Transverse colon (tissue), 4 donors: ENCODE data around the gene PGM2. TPM values are rescaled to one million over a fixed set of nuclear protein-coding genes. Genes with fewer than 3 reads are reported as not detected.

Source experiments
- DNase-seq: peaks from one replicate; pipeline ENCODE4 v3.0.0-alpha.2; 2019
- H3K27ac ChIP-seq, 4 donors: fragments of 200-600 bp; sonication (generic); 2 replicates each; pipeline ENCODE4 v1.5.1; 2016 to 2018; ENCODE audit warnings: inconsistent platforms in 4 of 4
- H3K27me3 ChIP-seq: fragments of 200-600 bp; sonication (generic); 2 replicates; pipeline ENCODE4 v1.5.1; 2017; ENCODE audit warnings: inconsistent platforms
- H3K36me3 ChIP-seq, 4 donors: fragments of 200-600 bp; sonication (generic); 2 replicates each; pipeline ENCODE4 v1.5.1; 2017 to 2019; ENCODE audit warnings: inconsistent platforms in 4 of 4
- H3K4me1 ChIP-seq, 4 donors: fragments of 200-600 bp; sonication (generic); 2 replicates each; pipeline ENCODE4 v1.5.1; 2017 to 2020; ENCODE audit warnings: inconsistent platforms in 4 of 4
- H3K4me3 ChIP-seq, 4 donors: fragments of 200-600 bp; sonication (generic); 1 replicate in 1 of 4; 2 replicates in 3 of 4; pipeline versions ENCODE4 v1.5.1 to v1.6.1; 2017 to 2019; ENCODE audit warnings: inconsistent platforms in 4 of 4
- H3K9me3 ChIP-seq, 2 donors: fragments of 200-600 bp; sonication (generic); 2 replicates each; pipeline ENCODE4 v1.5.1; 2017 to 2019; ENCODE audit warnings: inconsistent platforms in 2 of 2
- EP300 ChIP-seq: sonication (generic); formaldehyde crosslinking; IDR thresholded peaks from one replicate; pipeline ENCODE4 v1.6.1; 2017; ENCODE audit warnings: antibody characterized with exemption, low read depth
- POLR2A ChIP-seq: fragments of 450-650 bp; IDR thresholded peaks from one replicate; pipeline ENCODE4 v1.6.1; 2016; ENCODE audit warnings: antibody characterized with exemption, mild to moderate bottlenecking, moderate library complexity
- POLR2AphosphoS5 ChIP-seq, 3 donors: sonication (generic); formaldehyde crosslinking; IDR thresholded peaks; one replicate each; pipeline ENCODE4 v1.6.1; 2016; ENCODE audit warnings: antibody characterized with exemption in 3 of 3
- WGBS, 2 donors: methylation state at CpG; one replicate each; pipeline ENCODE4 v1.1.5; 2018; ENCODE audit warnings: low coverage in 1 of 2; 5-methylcytosine and 5-hydroxymethylcytosine counted together
- in situ Hi-C, 4 donors: fragments of 200-750 bp; cut with MboI; loops; one replicate each; pipeline versions ENCODE4 v1.15.0 to v1.15.1; 2017; ENCODE audit warnings: low sequenced_read_pairs in 3 of 4, low pct_ligation_motif_present in 1 of 4, low pct_unique_long_range_greater_than_20kb in 1 of 4
- intact Hi-C: fragments of 100-400 bp; cut with DNase I; formaldehyde crosslinking; loops from one replicate; pipeline ENCODE4 v1.15.1; 2023; ENCODE audit warnings: low total_unique reads
- total RNA-seq, 4 donors: library from RNA; depleted of rRNA; stranded (reverse); fragments of >200 nt; gene quantifications; one replicate each; pipeline ENCODE4 v1.1.0, GENCODE V29; 2016
- TF ChIP-seq, protein P1 (sequence below), 5 experiments: fragments of 200-600 bp in 3 of 5; fragments of 450-650 bp in 2 of 5; sonication (generic) in 3 of 5; IDR thresholded peaks; 1 replicate in 2 of 5; 2 replicates in 3 of 5; pipeline ENCODE4 v1.5.1; 2016 to 2017; ENCODE audit warnings: antibody characterized with exemption in 5 of 5, inconsistent platforms in 3 of 5, mild to moderate bottlenecking in 2 of 5, moderate library complexity in 1 of 5

Gene PGM2
- total RNA-seq, 4 donors from 2014 or later = 5.8 to 21.0 (median 14.7) TPM

- no peaks in the 10 kb centered on the region for H3K36me3 ChIP-seq
Observed at GRCh38 chr4:37795581-37796195, 30.8 kb upstream of the PGM2 start.

DNA sequence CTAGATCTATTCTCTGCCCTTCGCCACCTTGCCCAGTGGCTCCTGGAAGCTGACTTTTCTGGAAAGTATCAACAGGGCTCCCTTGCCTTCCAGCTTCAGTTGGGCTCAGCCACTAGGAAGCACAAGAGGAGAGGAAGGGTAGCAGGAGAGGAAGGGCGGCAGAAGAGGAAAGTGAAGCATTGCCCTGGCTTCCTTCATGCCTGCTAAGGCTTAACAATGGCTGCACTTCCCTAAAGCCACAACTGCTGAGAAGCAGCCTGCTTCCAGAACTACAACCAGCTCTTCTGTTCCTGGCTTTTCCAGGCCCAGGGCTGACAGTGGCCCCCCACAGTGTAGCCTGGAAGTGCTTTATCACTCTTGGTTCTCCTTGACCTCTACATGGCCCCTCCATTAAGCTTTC, 29.1 kb upstream of the PGM2 start:
- intact Hi-C loops = loop anchor here (10.0 kb wide), 1 partner anchor 193 kb away; no protein-coding TSS in a partner anchor
- no peak for DNase-seq

More at GRCh38 chr4:37795581-37796195, 30.8 kb upstream of the PGM2 start:
- Histone ChIP-seq H3K27ac (no peak overlapping the region), H3K4me3 (no peak overlapping the region), H3K4me1 (no peaks in the 10 kb centered on the region), H3K9me3 (no peaks in the 10 kb centered on the region), H3K27me3 (no peaks in the 10 kb centered on the region)
- intact Hi-C loops (loop anchor here (10.0 kb wide), 1 partner anchor 191 kb away; no protein-coding TSS in a partner anchor), in situ Hi-C loops (loop anchor here in 1 of 4 donors (10.0 kb wide), 1 partner anchor 191 kb away; no protein-coding TSS in a partner anchor)
- TF ChIP-seq POLR2A = no peak
- TF ChIP-seq, protein P1, sequence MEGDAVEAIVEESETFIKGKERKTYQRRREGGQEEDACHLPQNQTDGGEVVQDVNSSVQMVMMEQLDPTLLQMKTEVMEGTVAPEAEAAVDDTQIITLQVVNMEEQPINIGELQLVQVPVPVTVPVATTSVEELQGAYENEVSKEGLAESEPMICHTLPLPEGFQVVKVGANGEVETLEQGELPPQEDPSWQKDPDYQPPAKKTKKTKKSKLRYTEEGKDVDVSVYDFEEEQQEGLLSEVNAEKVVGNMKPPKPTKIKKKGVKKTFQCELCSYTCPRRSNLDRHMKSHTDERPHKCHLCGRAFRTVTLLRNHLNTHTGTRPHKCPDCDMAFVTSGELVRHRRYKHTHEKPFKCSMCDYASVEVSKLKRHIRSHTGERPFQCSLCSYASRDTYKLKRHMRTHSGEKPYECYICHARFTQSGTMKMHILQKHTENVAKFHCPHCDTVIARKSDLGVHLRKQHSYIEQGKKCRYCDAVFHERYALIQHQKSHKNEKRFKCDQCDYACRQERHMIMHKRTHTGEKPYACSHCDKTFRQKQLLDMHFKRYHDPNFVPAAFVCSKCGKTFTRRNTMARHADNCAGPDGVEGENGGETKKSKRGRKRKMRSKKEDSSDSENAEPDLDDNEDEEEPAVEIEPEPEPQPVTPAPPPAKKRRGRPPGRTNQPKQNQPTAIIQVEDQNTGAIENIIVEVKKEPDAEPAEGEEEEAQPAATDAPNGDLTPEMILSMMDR (IDR thresholded peaks at IDR 0.05) = no peak
- no peak for TF ChIP-seq EP300
- no peak for TF ChIP-seq POLR2AphosphoS5 (IDR thresholded peaks at IDR 0.05)
- DNase-seq = no peak
- 55 to 71% methylated on average over 3 of the region's 3 CpGs for WGBS, 2 donors

GRCh38 chr4:37797923-37798322, 28.6 kb upstream of the PGM2 start:
- in situ Hi-C loops (loop anchor here in 1 of 4 donors (10.0 kb wide), 1 partner anchor 193 kb away; no protein-coding TSS in a partner anchor), intact Hi-C loops (loop anchor here (10.0 kb wide), 1 partner anchor 193 kb away; no protein-coding TSS in a partner anchor)
- H3K4me1 ChIP-seq = no peaks in the 10 kb centered on the region
- TF ChIP-seq, protein P1 (IDR thresholded peaks at IDR 0.05) = no peak
- TF ChIP-seq EP300 = no peak
- TF ChIP-seq POLR2AphosphoS5 (IDR thresholded peaks at IDR 0.05) = no peak
- no peak for TF ChIP-seq POLR2A
- H3K9me3 ChIP-seq = no peaks in the 10 kb centered on the region
- H3K27ac ChIP-seq = no peak overlapping the region
- DNase-seq = no peak
- no peak overlapping the region for H3K4me3 ChIP-seq
- no peaks in the 10 kb centered on the region for H3K27me3 ChIP-seq
- no peaks in the 10 kb centered on the region for H3K36me3 ChIP-seq
- WGBS, 2 donors = 60 to 76% methylated on average over 2 of the region's 2 CpGs

More for the DNA sequence above, 29.1 kb upstream of the PGM2 start:
- TF ChIP-seq, protein P1 (IDR thresholded peaks at IDR 0.05) = no peak
- TF ChIP-seq POLR2A (no peak), POLR2AphosphoS5 (IDR thresholded peaks at IDR 0.05) (no peak)
- WGBS, 2 donors = 93% methylated on average over 2 of the region's 2 CpGs; no CpG with 5 or more reads in 1 of the 2 donors
- in situ Hi-C loops = loop anchor here in 1 of 4 donors (10.0 kb wide), 1 partner anchor 193 kb away; no protein-coding TSS in a partner anchor
- Histone ChIP-seq H3K36me3 (no peaks in the 10 kb centered on the region), H3K4me3 (no peak overlapping the region), H3K4me1 (no peaks in the 10 kb centered on the region), H3K27me3 (no peaks in the 10 kb centered on the region), H3K27ac (no peak overlapping the region), H3K9me3 (no peaks in the 10 kb centered on the region)

- H3K27me3 ChIP-seq = no peaks in the 10 kb centered on the region
- no peak overlapping the region for H3K27ac ChIP-seq
- H3K9me3 ChIP-seq = no peaks in the 10 kb centered on the region
- H3K4me1 ChIP-seq = no peaks in the 10 kb centered on the region
- intact Hi-C loops = loop anchor here (10.0 kb wide), 1 partner anchor 194 kb away; no protein-coding TSS in a partner anchor
- in situ Hi-C loops = loop anchor here in 1 of 4 donors (10.0 kb wide), 1 partner anchor 194 kb away; no protein-coding TSS in a partner anchor
- no peak overlapping the region for H3K4me3 ChIP-seq
- no peaks in the 10 kb centered on the region for H3K36me3 ChIP-seq
- DNase-seq = no peak
- no peak for TF ChIP-seq EP300
- TF ChIP-seq, protein P1 (IDR thresholded peaks at IDR 0.05) = no peak
Observed at GRCh38 chr4:37798616-37799015, 27.9 kb upstream of the PGM2 start.
